PC-9 (cell line): ENCODE measurements around the gene PALLD.

Source experiments
- CTCF ChIP-seq: fragments of 200-600 bp; sonication (generic); conservative IDR thresholded peaks from 2 replicates; pipeline ENCODE4 v1.6.1; 2017; ENCODE audit warnings: mixed run types, antibody characterized with exemption, mild to moderate bottlenecking, moderate library complexity
- EZH2 ChIP-seq: fragments of 200-600 bp; sonication (generic); IDR thresholded peaks from 2 replicates; pipeline ENCODE4 v1.8.0; 2017; ENCODE audit warnings: antibody characterized with exemption, low read depth

GRCh38 chr4:168759321-168759720, 262.5 kb downstream of the PALLD start:
- TF ChIP-seq CTCF: no peak
- TF ChIP-seq EZH2: no peak
